Testis (tissue), 2 donors: ENCODE data around the gene WDR27.

ENCODE experiments used
- CTCF ChIP-seq, 3 experiments: fragments of 450-650 bp in 2 of 3; fragments of 200-600 bp in 1 of 3; sonication (generic) in 1 of 3; IDR thresholded peaks; one replicate each; pipeline ENCODE4 v1.5.1; 2016 to 2019; ENCODE audit warnings: antibody characterized with exemption in 3 of 3, mild to moderate bottlenecking in 2 of 3, moderate library complexity in 1 of 3
- POLR2A ChIP-seq: fragments of 450-650 bp; IDR thresholded peaks from one replicate; pipeline ENCODE4 v1.6.1; 2017; ENCODE audit warnings: antibody characterized with exemption, mild to moderate bottlenecking, moderate library complexity

GRCh38 chr6:169557887-169558286 is 143.9 kb downstream of the WDR27 start:
- TF ChIP-seq CTCF (IDR thresholded peaks at IDR 0.05) (no peak), POLR2A (no peak)
